Glutamatergic neuron (in vitro differentiated cells): ENCODE data around the gene DNMBP. TPM values are rescaled to one million over a fixed set of nuclear protein-coding genes. Genes with fewer than 3 reads are reported as not detected.
"Not testable (repeated sequence)": the region's sequence is repeated elsewhere in the genome, so short reads cannot be mapped to it uniquely, and the experiment has no call there.

ENCODE experiments used
- DNase-seq: peaks from one replicate; pipeline ENCODE4 v3.0.0; 2022
- H3K27ac Mint-ChIP-seq: one replicate; pipeline ENCODE4 v1.8.0; 2020; ENCODE audit warnings: mild to moderate bottlenecking, mixed read lengths, inconsistent platforms; ENCODE audit not compliant: unreplicated experiment
- H3K27me3 Mint-ChIP-seq: one replicate; pipeline ENCODE4 v1.8.0; 2020; ENCODE audit warnings: mild to moderate bottlenecking, moderate library complexity, mixed read lengths, inconsistent platforms; ENCODE audit not compliant: unreplicated experiment
- H3K36me3 Mint-ChIP-seq: one replicate; pipeline ENCODE4 v1.8.0; 2020; ENCODE audit warnings: mild to moderate bottlenecking, mixed read lengths, inconsistent platforms; ENCODE audit not compliant: unreplicated experiment
- H3K4me1 Mint-ChIP-seq: one replicate; pipeline ENCODE4 v1.8.0; 2020; ENCODE audit warnings: mild to moderate bottlenecking, low read depth, mixed read lengths, inconsistent platforms; ENCODE audit not compliant: unreplicated experiment
- H3K4me3 Mint-ChIP-seq: one replicate; pipeline ENCODE4 v1.8.0; 2020; ENCODE audit warnings: mild to moderate bottlenecking, mixed read lengths, inconsistent platforms; ENCODE audit not compliant: unreplicated experiment
- H3K9me3 Mint-ChIP-seq: one replicate; pipeline ENCODE4 v1.8.0; 2020; ENCODE audit warnings: mild to moderate bottlenecking, moderate library complexity, mixed read lengths, inconsistent platforms; ENCODE audit not compliant: unreplicated experiment
- total RNA-seq: library from RNA; stranded (reverse); fragmentation: NEBNext Ultra II Directional; extraction: Animal tissue kit (Norgen Biotek cat#: 25700); gene quantifications from one replicate; pipeline ENCODE4 v1.2.1, GENCODE V29; 2021; ENCODE audit not compliant: unreplicated experiment
- TF ChIP-seq, protein P1 (sequence below): fragments of 200-600 bp; sonication (generic); IDR thresholded peaks from one replicate; pipeline ENCODE4 v1.5.0; 2021; ENCODE audit not compliant: partially characterized antibody, unreplicated experiment

Gene DNMBP
- total RNA-seq, 1 donor from 2014 or later, result 9.5 TPM

DNA sequence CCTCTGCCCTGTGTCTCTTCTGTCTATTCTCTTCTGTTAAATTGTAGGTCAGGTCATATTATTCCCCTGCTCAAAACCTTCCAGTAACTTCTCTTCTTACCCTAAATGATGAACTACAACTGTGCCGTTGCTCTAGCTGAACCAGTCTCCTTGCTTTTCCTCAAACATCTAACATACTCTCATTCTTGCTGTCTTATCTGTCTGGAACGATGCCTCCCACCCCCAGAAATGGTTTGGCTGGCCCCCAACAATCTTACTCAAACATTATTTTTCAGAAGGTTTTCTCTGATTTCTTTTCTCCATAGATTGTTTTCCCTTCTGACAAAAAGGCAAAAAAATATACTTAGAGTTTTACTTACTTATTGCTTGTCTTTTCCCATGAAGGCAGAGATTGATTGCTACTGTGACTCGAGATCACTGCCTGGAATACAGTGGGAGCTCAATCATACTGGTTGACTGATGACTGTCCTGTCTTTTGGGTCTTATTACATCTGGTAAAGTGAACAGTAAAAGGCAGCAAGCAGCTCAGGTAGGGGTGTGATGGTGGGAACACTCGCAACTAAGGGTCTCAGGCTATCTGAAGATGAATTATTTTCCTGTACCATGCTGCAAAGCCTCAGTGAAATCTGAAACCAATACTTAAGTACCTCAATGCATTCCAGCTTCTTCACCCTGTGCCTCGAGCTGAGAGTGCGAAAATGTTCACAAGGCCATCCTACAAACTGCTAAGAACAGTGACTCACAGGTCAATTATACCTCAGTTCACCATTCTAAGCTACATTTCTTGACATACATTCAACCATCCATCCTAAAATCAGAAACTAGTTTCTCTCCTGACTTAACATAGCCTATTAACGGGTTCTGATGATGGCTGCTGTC, 67.6 kb downstream of the DNMBP start:
- no peak overlapping the region for H3K27ac Mint-ChIP-seq
- peaks cover 24% of the 10 kb centered on the region for H3K36me3 Mint-ChIP-seq
- no peak overlapping the region for H3K4me3 Mint-ChIP-seq

GRCh38 chr10:99938563-99938962, 71.2 kb downstream of the DNMBP start:
- peaks cover 24% of the 10 kb centered on the region for H3K36me3 Mint-ChIP-seq
- no peaks in the 10 kb centered on the region for H3K4me1 Mint-ChIP-seq
- H3K27me3 Mint-ChIP-seq, result no peaks in the 10 kb centered on the region
- TF ChIP-seq, protein P1, sequence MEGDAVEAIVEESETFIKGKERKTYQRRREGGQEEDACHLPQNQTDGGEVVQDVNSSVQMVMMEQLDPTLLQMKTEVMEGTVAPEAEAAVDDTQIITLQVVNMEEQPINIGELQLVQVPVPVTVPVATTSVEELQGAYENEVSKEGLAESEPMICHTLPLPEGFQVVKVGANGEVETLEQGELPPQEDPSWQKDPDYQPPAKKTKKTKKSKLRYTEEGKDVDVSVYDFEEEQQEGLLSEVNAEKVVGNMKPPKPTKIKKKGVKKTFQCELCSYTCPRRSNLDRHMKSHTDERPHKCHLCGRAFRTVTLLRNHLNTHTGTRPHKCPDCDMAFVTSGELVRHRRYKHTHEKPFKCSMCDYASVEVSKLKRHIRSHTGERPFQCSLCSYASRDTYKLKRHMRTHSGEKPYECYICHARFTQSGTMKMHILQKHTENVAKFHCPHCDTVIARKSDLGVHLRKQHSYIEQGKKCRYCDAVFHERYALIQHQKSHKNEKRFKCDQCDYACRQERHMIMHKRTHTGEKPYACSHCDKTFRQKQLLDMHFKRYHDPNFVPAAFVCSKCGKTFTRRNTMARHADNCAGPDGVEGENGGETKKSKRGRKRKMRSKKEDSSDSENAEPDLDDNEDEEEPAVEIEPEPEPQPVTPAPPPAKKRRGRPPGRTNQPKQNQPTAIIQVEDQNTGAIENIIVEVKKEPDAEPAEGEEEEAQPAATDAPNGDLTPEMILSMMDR, result no peak
- H3K4me3 Mint-ChIP-seq, result no peak overlapping the region
- peaks cover 2% of the 10 kb centered on the region for H3K9me3 Mint-ChIP-seq
- no peak for DNase-seq
- no peak overlapping the region for H3K27ac Mint-ChIP-seq

More for the DNA sequence above, 67.6 kb downstream of the DNMBP start:
- no peaks in the 10 kb centered on the region for H3K4me1 Mint-ChIP-seq
- H3K9me3 Mint-ChIP-seq, result peaks cover 2% of the 10 kb centered on the region
- TF ChIP-seq, protein P1, result no peak
- DNase-seq, result no peak
- no peaks in the 10 kb centered on the region for H3K27me3 Mint-ChIP-seq

- H3K9me3 Mint-ChIP-seq, result peaks cover 2% of the 10 kb centered on the region
- TF ChIP-seq, protein P1, result no peak
- DNase-seq, result no peak
- no peak overlapping the region for H3K27ac Mint-ChIP-seq
- H3K36me3 Mint-ChIP-seq, result peaks cover 24% of the 10 kb centered on the region
- H3K4me1 Mint-ChIP-seq, result no peaks in the 10 kb centered on the region
- no peaks in the 10 kb centered on the region for H3K27me3 Mint-ChIP-seq
- no peak overlapping the region for H3K4me3 Mint-ChIP-seq
These were observed 72.1 kb downstream of the DNMBP start for GRCh38 chr10:99937630-99938029.

DNA sequence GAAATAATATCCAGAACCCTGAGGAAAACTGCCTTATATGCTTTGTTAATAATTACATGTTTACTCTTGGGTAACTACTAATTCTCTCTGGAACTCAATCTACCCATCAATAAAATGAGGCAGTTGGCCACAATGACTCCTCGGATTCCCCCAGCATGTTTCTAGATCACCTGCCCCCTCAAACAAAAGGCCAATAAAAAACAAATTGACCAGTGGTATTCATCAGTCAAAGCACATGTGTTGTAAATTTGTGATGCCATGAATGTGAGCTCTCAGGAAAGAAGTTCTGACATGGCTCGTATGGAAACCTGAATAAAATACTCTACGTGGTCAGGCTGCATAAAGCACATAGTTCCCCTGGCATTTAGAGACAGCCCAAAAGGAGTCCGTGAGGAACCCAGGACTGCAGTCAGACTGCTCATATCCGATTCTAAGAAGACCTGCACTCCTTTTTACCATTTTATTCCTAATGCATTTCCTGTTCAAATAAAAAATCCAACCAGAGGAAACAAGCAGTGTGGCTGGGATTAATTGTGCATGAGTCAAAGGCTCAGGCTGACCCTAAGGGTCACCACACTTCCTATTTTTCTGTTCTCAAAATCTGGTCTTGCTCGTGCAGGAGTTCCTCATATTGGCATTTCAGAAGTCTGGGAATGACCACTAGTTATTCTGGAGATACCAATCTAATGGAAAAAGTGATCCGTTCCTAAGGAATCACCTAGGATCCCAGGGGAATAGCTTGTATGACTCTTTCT, 77.4 kb downstream of the DNMBP start:
- H3K4me1 Mint-ChIP-seq, H3K36me3 Mint-ChIP-seq, H3K27me3 Mint-ChIP-seq, H3K4me3 Mint-ChIP-seq, DNase-seq, H3K27ac Mint-ChIP-seq, H3K9me3 Mint-ChIP-seq: not testable (repeated sequence)

GRCh38 chr10:99930731-99931550, 78.8 kb downstream of the DNMBP start:
- H3K36me3 Mint-ChIP-seq, result peaks cover 5% of the 10 kb centered on the region
- no peak overlapping the region for H3K27ac Mint-ChIP-seq
- DNase-seq, result no peak
- no peaks in the 10 kb centered on the region for H3K9me3 Mint-ChIP-seq
- H3K4me1 Mint-ChIP-seq, result peaks cover 5% of the 10 kb centered on the region
- peaks cover 2% of the 10 kb centered on the region for H3K27me3 Mint-ChIP-seq
- no peak overlapping the region for H3K4me3 Mint-ChIP-seq
- TF ChIP-seq, protein P1, result no peak
